HG03045 (cell line): ENCODE results near the gene STUB1.

Experiments used
- ATAC-seq: cut with Tn5 transposase; IDR thresholded peaks from one replicate; pipeline ENCODE4 v1.9.1; 2021; ENCODE audit warnings: mild to moderate bottlenecking, moderate library complexity; ENCODE audit not compliant: unreplicated experiment

STUB1 gene

GRCh38 chr16:643050-643368 lies 37.2 kb upstream of the STUB1 start:
- ATAC-seq = no peak

DNA sequence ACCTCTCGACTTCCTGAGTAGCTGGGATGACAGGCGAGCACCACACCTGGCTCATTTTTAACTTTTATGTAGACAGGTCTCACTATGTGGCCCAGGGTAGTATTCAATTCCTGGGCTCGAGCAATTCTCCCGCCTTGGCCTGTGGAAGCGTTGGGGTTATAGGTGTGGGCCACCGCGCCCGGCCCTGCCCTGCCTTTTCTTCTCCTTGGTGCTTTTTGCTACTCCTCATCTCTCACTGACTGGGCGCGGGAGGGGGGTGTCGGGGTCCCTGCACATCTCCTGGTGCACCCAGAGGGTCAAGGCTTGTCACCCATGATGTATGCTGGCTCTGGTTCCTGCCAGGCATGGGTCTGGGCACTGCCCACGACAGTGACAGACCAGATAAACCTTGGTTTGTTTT lies 35.7 kb upstream of the STUB1 start:
- ATAC-seq = no peak

- ATAC-seq = no peak
These were observed 34.1 kb upstream of the STUB1 start for GRCh38 chr16:645852-646678.

GRCh38 chr16:646679-647172 lies 33.5 kb upstream of the STUB1 start:
- ATAC-seq = no peak

DNA sequence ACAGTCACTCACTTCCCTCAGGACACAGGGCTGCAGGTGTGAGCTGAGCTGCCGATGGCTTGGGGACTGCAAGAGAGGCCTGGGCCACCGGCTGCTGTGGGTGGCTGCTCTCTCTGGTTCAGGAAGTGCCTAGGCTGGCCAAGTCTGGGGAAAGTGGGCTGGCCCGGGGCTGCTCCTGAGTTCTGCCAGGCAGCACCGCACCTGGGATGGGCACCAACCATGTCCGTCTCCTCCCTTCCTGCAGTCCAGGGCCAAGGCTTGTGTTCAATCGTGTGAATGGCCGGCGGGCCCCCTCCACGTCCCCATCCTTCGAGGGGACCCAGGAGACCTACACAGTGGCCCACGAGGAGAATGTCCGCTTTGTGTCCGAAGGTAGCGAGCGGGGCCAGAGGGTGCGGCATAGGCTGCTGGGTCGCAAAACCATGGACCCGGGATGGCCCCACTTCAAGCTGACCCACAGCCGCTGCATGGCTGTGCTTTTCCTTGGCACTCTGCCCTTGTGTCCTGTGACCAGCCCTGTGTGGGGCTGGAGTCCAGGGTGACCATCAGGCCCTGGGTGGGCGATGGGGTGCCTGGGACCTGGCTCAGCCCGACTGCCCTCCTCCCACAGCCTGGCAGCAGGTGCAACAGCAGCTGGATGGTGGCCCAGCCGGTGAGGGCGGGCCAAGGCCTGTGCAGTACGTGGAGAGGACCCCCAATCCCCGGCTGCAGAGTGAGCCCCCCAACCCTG lies 32.9 kb upstream of the STUB1 start:
- no peak for ATAC-seq

- ATAC-seq = no peak
These were observed 32.0 kb upstream of the STUB1 start for GRCh38 chr16:648071-648780.

DNA sequence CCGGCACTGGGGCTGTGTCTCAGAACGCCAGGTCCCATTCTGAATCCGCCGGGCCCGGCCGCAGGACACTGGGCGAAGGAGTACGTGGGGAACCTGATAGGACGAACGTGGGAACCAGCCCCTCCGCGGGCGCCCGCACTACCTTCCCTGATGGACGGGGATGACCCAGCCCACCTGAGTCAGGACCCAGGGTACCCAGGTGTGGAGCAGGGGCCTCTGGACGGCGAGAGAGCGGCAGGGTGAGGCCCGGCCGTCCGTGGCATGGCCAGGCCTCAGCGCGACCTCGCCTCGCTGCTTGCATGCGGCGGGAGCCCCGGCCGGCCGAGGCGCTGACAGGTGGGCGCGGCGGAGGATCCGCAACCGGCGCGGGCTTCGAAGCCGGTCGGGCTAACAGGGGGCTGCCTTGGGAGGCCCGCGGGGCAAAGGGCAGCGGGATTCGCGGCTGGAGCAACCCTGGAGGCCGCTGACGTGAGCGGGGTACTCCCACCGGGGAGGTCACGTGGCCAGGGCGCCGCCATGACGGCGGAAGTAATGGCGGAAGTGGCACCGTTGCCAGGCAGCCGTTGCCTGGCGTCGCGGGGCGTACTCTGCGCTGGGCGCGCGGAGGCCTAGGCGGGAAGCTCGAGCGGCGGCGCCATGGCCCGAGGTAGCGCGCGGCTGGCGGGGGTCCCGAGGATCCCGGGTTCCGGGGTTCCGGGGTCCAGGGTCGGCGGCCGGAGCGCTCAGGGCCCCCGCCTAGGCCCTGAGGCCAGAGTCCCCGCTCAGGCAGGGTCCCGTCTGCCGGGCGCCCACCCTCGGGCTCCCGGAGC lies 31.2 kb upstream of the STUB1 start, which contains the start of gene WDR90:
Gene WDR90 (plus strand): TSS at position 585 of the 809 bp plus-strand sequence. CDS start 52 bp downstream, at position 637.
- peak; percentile 69 for ATAC-seq

- peak; percentile 15 for ATAC-seq
These were observed 30.6 kb upstream of the STUB1 start for GRCh38 chr16:649631-650030.

- ATAC-seq = no peak
These were observed 28.4 kb upstream of the STUB1 start for GRCh38 chr16:651844-652243.

GRCh38 chr16:652454-653305 lies 27.5 kb upstream of the STUB1 start:
- no peak for ATAC-seq

- ATAC-seq = no peak
These were observed 26.2 kb upstream of the STUB1 start for GRCh38 chr16:654034-654433.

DNA sequence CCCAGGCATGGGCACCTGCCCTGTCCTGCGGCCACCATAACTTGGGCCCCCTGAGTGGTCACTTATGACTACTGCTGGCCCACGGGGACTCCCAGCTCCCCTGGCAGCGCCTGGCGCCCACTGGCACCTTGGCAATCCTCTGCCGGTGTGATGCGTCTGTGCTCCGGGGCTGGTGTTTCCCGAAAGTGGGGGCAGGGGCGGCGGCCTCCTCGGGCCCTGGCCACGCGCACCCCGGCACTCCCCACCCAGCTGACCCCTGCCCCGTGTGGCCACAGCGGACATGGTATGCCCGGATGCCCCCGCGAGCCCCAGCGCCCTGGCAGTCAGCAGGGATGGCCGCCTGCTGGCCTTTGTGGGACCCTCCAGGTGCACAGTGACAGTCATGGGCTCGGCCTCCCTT lies 22.7 kb upstream of the STUB1 start:
- ATAC-seq = no peak

DNA sequence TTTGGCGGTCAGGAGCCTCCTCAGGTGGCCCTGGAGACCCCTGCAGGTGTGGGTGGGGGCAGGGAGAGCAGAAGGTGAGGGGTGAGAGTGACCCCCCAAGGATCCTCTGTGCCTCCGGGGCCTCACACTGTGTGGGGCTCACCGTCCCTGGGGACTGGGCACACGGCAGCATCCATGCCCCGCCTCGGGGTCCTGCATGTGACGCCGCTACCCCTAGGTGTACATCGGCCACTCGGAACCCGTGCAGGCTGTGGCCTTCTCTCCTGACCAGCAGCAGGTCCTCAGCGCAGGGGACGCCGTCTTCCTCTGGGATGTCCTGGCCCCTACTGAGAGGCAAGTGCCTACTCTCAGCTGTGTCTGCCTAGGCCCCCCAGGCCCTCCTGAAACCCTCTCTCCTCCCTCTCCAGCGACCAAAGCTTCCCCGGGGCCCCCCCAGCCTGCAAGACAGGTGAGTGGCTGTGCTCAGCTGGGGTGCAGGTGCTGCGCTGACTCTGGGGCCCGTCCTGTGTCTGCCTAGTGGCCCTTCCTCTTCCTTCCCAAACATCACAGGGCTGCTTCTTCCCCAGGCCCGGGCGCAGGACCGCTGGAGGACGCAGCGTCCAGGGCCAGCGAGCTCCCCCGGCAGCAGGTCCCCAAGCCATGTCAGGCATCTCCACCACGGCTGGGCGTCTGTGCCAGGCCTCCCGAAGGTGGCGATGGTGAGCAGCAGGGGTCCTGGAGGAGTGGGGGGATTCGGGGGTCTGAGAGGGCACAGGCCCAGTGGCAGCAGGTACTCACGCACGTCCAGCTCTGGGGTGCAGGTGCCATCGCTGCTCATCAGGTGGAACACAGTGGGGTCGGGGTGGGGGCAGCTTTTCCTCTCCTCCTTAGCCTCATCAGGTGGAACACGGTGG lies 21.3 kb upstream of the STUB1 start:
- no peak for ATAC-seq

GRCh38 chr16:659618-660017 lies 20.6 kb upstream of the STUB1 start:
- ATAC-seq = no peak

DNA sequence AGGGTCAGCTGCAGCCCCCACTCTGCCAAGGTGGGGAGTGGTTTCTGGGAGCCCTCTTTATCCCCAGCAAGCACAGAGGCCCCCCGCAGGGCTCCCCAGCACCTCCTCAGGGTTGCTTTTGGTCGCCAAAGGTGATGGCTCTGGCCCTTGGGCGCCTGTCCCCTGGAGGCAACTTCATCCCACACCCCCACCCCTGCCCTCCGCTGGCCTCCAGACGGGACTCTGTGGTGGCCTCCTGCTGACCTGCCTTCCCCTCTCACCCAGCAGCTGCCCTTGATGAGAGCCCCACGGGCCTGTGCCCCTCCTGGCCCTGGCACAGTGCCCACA lies 20.1 kb upstream of the STUB1 start:
- peak; percentile 6 for ATAC-seq

GRCh38 chr16:660459-661183 lies 19.6 kb upstream of the STUB1 start:
- peak; percentile 42 for ATAC-seq

DNA sequence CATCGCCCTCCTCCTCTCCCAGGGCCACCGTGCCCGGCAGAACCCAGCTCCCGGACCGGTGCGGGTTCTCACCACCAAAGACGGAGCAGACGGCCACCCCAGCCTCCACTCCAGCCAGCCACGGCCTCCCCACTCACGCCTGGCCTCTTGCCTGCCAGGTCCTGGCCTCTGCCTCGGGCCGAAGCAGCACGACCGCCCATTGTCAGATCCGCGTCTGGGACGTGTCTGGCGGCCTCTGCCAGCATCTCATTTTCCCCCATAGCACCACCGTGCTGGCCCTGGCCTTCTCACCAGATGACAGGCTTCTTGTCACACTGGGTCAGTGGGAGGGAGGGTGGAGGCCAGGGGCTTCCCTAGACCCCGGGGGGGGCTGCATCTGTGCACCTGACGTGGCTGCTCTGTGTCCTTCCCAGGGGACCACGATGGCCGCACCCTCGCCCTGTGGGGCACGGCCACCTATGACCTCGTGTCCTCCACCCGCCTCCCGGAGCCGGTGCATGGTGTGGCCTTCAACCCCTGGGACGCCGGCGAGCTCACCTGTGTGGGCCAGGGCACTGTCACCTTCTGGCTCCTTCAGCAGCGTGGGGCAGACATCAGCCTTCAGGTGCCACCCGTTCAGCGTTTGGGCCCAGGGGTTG lies 18.9 kb upstream of the STUB1 start:
- peak; percentile 2 for ATAC-seq

DNA sequence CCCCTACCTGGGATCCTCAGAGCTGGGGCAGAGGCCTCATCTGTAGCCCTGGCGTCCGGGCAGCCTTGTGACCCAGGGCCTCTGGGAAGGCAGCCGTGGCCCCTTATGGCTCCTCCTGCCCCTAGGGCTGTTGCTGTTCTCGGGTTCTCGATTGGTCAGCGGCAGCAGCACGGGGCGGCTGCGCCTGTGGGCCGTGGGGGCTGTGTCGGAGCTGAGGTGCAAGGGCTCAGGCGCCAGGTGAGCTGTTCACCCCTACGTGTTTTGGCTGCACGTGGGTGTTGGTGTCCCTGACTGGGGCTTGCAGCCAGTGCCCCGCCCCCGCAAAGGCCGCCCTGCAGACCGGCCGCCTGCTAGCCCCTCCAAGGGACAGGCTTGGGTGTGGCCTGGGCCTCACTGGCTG lies 18.1 kb upstream of the STUB1 start:
- no peak for ATAC-seq
